Measurements from ENCODE around the gene PACS2. TPM values are rescaled to one million over a fixed set of nuclear protein-coding genes. Genes with fewer than 3 reads are reported as not detected.

PACS2 gene
- total RNA-seq, 1 experiment from 2014 or later, result 57.7 TPM

- no peak for TF ChIP-seq CTCF (IDR thresholded peaks at IDR 0.05; ENCODE audit: unreplicated experiment)
- CTCF ChIA-PET, result no interaction called here
- no peaks in the 10 kb centered on the region for H3K4me1 Mint-ChIP-seq (ENCODE audit: insufficient read depth, unreplicated experiment)
These were observed 22.9 kb downstream of the PACS2 start for GRCh38 chr14:105337433-105337832.

GRCh38 chr14:105337966-105338741 is 23.6 kb downstream of the PACS2 start:
- Mint-ChIP-seq H3K27me3 (ENCODE audit: insufficient read depth, unreplicated experiment) (no peaks in the 10 kb centered on the region), H3K4me1 (ENCODE audit: insufficient read depth, unreplicated experiment) (no peaks in the 10 kb centered on the region), H3K9me3 (ENCODE audit: unreplicated experiment) (no peaks in the 10 kb centered on the region), H3K27ac (ENCODE audit: low read depth, unreplicated experiment) (no peak overlapping the region), H3K4me3 (ENCODE audit: unreplicated experiment) (no peak overlapping the region), H3K36me3 (ENCODE audit: insufficient read depth, unreplicated experiment) (peaks cover 4% of the 10 kb centered on the region)
- ChIA-PET POLR2A (interaction anchor here (1.0 kb wide), 1 partner anchor 250 kb away, joined by 3 read pairs; no protein-coding TSS in a partner anchor), CTCF (interaction anchor here (1.9 kb wide), 1 partner anchor 33 kb away, joined by 6 read pairs; no protein-coding TSS in a partner anchor)
- no peak for TF ChIP-seq CTCF (IDR thresholded peaks at IDR 0.05; ENCODE audit: unreplicated experiment)
- no TSS peak for BruUV-seq (replicated peaks)
- DNase-seq (ENCODE audit: unreplicated experiment), result no peak
- intact Hi-C loops (cut with micrococcal nuclease), result no loop called here

More at GRCh38 chr14:105337433-105337832, 22.9 kb downstream of the PACS2 start:
- POLR2A ChIA-PET, result no interaction called here
- Mint-ChIP-seq H3K4me3 (ENCODE audit: unreplicated experiment) (no peak overlapping the region), H3K27ac (ENCODE audit: low read depth, unreplicated experiment) (no peak overlapping the region), H3K27me3 (ENCODE audit: insufficient read depth, unreplicated experiment) (no peaks in the 10 kb centered on the region), H3K36me3 (ENCODE audit: insufficient read depth, unreplicated experiment) (peaks cover 4% of the 10 kb centered on the region), H3K9me3 (ENCODE audit: unreplicated experiment) (no peaks in the 10 kb centered on the region)
- no peak for DNase-seq (ENCODE audit: unreplicated experiment)
- intact Hi-C loops (cut with micrococcal nuclease), result no loop called here
- BruUV-seq (replicated peaks), result no TSS peak

- Mint-ChIP-seq H3K27ac (ENCODE audit: low read depth, unreplicated experiment) (no peak overlapping the region), H3K4me3 (ENCODE audit: unreplicated experiment) (no peak overlapping the region)
These were observed 26.5 kb downstream of the PACS2 start for GRCh38 chr14:105340821-105341733.

More at GRCh38 chr14:105340821-105341733, 26.5 kb downstream of the PACS2 start:
- Mint-ChIP-seq H3K36me3 (ENCODE audit: insufficient read depth, unreplicated experiment) (peaks cover 4% of the 10 kb centered on the region), H3K9me3 (ENCODE audit: unreplicated experiment) (no peaks in the 10 kb centered on the region), H3K4me1 (ENCODE audit: insufficient read depth, unreplicated experiment) (no peaks in the 10 kb centered on the region), H3K27me3 (ENCODE audit: insufficient read depth, unreplicated experiment) (no peaks in the 10 kb centered on the region)
- intact Hi-C loops (cut with micrococcal nuclease), result no loop called here
- TF ChIP-seq CTCF (IDR thresholded peaks at IDR 0.05; ENCODE audit: unreplicated experiment), result no peak
- DNase-seq (ENCODE audit: unreplicated experiment), result no peak
- ChIA-PET CTCF (interaction anchor here (1.0 to 2.8 kb wide), 3 partner anchors 11 to 137 kb away, joined by 3 to 11 read pairs (median 5); no protein-coding TSS in a partner anchor), POLR2A (no interaction called here)
- no TSS peak for BruUV-seq (replicated peaks)
